Fibroblast of the aortic adventitia (primary cell): ENCODE data around the gene KHNYN. TPM values are rescaled to one million over a fixed set of nuclear protein-coding genes. Genes with fewer than 3 reads are reported as not detected.

Experiments used
- DNase-seq: peaks from one replicate; pipeline ENCODE4 v3.0.0-alpha.2; 2010; ENCODE audit warnings: low read depth
- H3K4me3 ChIP-seq: 2 replicates; pipeline ENCODE4 v1.5.1; 2011; ENCODE audit warnings: low read depth, mild to moderate bottlenecking, control low read depth, low read length, moderate library complexity
- total RNA-seq: library from RNA; depleted of rRNA; stranded (reverse); fragments of >200 nt; gene quantifications from 2 replicates; pipeline ENCODE4 v1.2.3, GENCODE V29; 2012; ENCODE audit warnings: low replicate concordance
- TF ChIP-seq, protein P1 (sequence below): IDR thresholded peaks from 2 replicates; pipeline ENCODE4 v1.5.1; 2011; ENCODE audit warnings: mild to moderate bottlenecking, low read length, control low read depth, inconsistent platforms; ENCODE audit not compliant: insufficient read depth

Gene KHNYN
- total RNA-seq, 1 donor: 39.8 TPM

GRCh38 chr14:24425704-24426103 lies 4.0 kb upstream of the KHNYN start:
- H3K4me3 ChIP-seq: no peak overlapping the region
- TF ChIP-seq, protein P1, sequence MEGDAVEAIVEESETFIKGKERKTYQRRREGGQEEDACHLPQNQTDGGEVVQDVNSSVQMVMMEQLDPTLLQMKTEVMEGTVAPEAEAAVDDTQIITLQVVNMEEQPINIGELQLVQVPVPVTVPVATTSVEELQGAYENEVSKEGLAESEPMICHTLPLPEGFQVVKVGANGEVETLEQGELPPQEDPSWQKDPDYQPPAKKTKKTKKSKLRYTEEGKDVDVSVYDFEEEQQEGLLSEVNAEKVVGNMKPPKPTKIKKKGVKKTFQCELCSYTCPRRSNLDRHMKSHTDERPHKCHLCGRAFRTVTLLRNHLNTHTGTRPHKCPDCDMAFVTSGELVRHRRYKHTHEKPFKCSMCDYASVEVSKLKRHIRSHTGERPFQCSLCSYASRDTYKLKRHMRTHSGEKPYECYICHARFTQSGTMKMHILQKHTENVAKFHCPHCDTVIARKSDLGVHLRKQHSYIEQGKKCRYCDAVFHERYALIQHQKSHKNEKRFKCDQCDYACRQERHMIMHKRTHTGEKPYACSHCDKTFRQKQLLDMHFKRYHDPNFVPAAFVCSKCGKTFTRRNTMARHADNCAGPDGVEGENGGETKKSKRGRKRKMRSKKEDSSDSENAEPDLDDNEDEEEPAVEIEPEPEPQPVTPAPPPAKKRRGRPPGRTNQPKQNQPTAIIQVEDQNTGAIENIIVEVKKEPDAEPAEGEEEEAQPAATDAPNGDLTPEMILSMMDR: no peak
- peak; percentile 94 for DNase-seq

DNA sequence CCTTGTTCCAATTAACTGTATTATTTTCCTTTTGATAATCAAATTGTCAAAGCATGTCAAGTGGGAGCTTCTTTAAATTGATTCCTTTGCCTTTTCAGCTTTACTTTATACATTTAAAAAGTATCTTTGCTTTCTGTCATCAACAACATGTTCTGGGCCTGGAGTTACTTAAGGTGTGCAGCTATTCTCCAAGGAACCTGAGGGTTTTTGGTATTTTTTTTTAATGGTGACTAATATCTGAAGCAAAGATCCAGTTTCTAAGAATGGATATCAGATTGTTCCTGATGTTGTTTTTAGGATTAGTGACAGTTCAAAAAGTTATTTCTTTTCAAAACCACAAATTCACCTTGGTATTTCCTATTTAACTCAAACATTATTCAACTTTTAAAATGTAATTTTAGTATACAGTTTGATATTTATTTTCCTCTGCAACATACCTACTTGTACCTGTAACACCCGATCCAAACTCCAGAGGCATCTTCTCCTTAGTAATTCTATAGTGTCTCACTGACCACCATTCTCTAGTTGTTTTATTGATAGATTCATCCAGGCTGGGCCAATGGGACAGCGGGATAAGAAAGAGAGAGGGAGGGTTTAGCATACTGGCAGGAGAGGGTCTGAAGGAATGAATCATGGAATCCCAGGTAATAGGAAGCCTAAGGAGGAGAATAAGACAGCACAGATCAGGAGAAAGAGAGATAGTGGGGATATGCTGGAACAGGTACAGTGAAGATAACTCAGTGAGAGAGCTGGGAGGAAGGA lies 3.4 kb upstream of the KHNYN start:
- no peak for DNase-seq
- TF ChIP-seq, protein P1: no peak
- H3K4me3 ChIP-seq: no peak overlapping the region

DNA sequence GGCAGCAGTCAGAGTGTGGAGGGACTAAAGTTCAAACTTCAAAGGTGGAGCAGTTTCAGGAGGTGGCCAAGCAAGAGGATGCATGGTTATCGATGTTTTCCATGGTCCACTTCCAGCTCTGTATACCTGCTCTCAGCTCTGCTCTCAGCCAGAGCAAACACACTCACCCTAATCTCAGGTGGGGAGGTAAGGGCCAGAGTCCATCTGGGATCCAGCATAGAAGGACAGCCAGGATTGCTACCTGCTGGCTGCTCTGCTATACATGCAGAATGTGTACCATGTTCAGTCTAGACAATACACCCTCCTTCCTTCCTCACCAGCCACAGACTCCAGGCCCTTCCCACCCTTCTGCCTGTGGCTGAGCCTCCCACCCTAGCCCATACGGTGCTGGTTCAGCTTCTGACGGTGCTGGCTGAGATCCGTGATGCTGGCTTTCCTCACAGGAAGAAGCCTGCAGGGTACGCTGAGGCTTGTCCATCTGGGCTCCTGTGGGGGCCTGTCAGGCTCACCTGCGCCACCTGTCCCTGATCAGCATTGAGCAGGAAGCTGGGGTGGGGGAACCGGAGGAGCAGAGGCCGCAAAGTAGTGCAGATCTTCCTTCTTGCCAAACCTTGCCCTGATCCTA lies 2.7 kb upstream of the KHNYN start:
- TF ChIP-seq, protein P1: no peak
- DNase-seq: no peak
- H3K4me3 ChIP-seq: no peak overlapping the region

DNA sequence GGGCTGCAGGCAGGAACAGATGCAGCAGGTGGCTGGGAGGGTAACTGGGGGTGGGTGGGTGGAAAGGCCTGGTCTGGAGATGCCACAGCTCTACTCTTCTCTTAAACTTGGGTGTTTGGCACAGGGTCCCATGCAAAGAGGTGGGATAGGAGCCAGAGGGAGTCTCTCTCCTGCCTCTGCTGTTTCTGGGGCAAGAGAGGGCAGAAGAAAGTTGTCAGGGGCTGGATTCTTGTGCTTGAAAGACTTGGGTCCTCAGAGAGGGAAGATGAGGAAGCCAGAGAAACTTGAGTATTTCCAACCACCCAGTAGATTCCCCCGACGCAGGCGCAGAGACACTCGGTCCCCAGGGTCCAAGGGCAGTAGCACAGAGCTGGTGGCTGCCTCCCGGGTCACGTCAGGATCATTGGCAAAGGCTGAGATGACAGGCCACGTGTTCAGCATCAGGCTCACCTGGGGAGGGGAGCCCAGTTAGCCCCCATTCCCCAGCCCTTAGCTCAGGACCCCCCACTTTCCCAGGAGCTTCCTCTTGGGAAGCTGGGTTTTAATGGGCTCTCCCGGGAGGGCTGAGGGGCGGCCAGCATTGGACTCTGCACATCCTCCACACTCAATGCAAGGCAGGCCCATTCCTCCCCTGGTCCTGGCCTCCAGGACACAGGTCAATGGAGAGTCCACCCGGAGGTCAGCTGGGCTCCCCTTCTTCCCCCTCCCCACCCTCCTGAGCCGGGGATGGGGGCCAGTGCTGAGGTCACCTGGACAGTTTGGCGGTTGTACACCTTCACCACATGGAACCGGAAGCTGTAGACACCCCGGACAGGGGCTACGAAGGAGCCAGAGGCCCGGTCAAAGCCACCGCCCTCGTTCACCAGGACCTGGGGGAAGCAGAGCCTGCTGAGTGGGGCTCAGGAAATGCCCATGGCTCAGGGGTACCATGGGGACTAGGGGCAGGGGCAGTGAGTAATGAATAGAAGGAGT lies 1.9 kb upstream of the KHNYN start:
- H3K4me3 ChIP-seq: no peak overlapping the region
- TF ChIP-seq, protein P1: no peak
- no peak for DNase-seq

GRCh38 chr14:24428628-24429394 lies 943 bp upstream of the KHNYN start:
- TF ChIP-seq, protein P1: no peak
- no peak for DNase-seq
- H3K4me3 ChIP-seq: peak overlapping the region; percentile 54

- TF ChIP-seq, protein P1: no peak
- peak; percentile 86 for DNase-seq
- peak overlapping the region; percentile 93 for H3K4me3 ChIP-seq
These were observed 458 bp downstream of the KHNYN start for GRCh38 chr14:24430143-24430681.
